GM12891 (cell line): ENCODE data around the gene PRR20E.
"Not testable (repeated sequence)": the region's sequence is repeated elsewhere in the genome, so short reads cannot be mapped to it uniquely, and the experiment has no call there.

ENCODE experiments used
- POLR2A ChIP-seq: IDR thresholded peaks from 2 replicates; pipeline ENCODE4 v1.6.1; 2011; ENCODE audit warnings: low read depth, low read length, control low read depth
- POLR2AphosphoS5 ChIP-seq: IDR thresholded peaks from 2 replicates; pipeline ENCODE4 v1.6.1; 2011; ENCODE audit warnings: low read depth, low read length, control low read depth

GRCh38 chr13:57139781-57140180 lies 27.2 kb upstream of the PRR20E start:
- not testable (repeated sequence) for TF ChIP-seq POLR2A, POLR2AphosphoS5
